ENCODE results near the gene F12. TPM values are rescaled to one million over a fixed set of nuclear protein-coding genes. Genes with fewer than 3 reads are reported as not detected.
"Not testable (repeated sequence)": the region's sequence is repeated elsewhere in the genome, so short reads cannot be mapped to it uniquely, and the experiment has no call there.

Gene F12
- total RNA-seq, 1 donor from 2014 or later, result 1.4 TPM

DNA sequence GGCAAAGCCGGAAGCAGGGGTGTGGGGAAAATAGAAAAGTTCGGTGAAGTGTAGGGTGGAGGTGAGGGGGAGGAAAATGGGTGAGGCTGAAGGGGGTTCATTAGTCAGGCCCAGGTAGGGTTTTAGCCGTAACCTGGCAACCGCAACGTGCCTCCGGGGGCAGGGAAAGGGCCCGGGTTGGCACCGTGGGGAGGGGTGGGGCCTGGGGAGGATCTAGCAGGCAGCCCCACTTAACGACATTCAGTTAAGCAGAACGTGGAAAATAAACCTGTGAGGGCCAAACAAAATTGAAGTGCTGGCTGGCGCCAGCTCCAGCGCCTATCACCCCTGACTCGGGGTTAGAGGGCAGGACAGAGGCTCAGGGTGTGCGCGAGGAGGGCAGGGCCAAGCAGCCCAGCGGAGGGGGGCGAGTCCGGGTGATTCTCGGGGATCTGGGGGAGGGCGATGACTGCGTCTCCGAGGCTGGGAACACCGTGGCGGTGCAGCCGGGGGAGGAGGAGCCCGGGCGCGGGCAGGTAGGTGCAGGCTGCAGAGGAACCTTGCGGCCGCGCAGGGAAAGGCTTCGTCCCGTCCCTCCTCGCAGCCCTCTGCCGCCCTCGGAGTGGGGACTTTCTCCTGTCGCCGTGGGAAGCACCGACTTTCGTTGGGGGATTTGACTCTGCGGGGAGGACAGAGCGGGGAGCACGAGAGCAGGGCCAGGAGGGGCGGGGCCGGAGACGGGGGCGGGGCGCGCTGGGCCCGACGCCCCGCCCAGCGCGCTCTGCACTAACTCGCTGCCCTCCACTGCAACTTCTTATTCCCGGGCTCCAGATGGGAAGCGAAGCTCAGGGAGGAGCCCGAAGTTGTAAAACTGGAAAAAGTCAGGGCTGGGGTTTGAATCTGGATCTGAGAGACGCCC lies 46.5 kb downstream of the F12 start:
- DNase-seq (ENCODE audit: low spot score), result peak; percentile 51

DNA sequence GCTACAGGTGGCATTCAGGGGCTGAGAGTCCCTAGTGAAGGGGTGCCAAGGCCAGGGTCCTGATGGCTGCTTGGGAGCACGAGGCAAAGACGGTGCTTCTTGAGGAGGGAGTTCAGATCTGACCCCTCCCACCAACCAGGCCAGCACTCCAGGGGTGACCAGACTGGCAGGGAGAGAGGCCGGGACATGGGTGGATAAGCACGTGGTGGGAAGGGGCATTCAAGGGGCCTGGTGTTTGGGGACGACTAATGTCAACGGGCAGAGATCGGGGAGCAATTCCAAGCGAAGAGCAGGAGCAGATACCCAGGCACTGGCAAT lies 47.1 kb downstream of the F12 start:
- Mint-ChIP-seq H3K4me3 (ENCODE audit: unreplicated experiment) (no peak overlapping the region), H3K36me3 (ENCODE audit: low read depth, unreplicated experiment) (no peaks in the 10 kb centered on the region), H3K27me3 (ENCODE audit: unreplicated experiment) (peaks cover 22% of the 10 kb centered on the region), H3K27ac (ENCODE audit: unreplicated experiment) (no peak overlapping the region), H3K4me1 (ENCODE audit: unreplicated experiment) (peaks cover 26% of the 10 kb centered on the region), H3K9me3 (ENCODE audit: unreplicated experiment) (no peaks in the 10 kb centered on the region)
- no peak for DNase-seq (ENCODE audit: low spot score)
- TF ChIP-seq, protein P1, sequence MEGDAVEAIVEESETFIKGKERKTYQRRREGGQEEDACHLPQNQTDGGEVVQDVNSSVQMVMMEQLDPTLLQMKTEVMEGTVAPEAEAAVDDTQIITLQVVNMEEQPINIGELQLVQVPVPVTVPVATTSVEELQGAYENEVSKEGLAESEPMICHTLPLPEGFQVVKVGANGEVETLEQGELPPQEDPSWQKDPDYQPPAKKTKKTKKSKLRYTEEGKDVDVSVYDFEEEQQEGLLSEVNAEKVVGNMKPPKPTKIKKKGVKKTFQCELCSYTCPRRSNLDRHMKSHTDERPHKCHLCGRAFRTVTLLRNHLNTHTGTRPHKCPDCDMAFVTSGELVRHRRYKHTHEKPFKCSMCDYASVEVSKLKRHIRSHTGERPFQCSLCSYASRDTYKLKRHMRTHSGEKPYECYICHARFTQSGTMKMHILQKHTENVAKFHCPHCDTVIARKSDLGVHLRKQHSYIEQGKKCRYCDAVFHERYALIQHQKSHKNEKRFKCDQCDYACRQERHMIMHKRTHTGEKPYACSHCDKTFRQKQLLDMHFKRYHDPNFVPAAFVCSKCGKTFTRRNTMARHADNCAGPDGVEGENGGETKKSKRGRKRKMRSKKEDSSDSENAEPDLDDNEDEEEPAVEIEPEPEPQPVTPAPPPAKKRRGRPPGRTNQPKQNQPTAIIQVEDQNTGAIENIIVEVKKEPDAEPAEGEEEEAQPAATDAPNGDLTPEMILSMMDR (IDR thresholded peaks at IDR 0.05; ENCODE audit: unreplicated experiment), result no peak

More for the DNA sequence above, 46.5 kb downstream of the F12 start:
- H3K4me1 Mint-ChIP-seq (ENCODE audit: unreplicated experiment), result peaks cover 21% of the 10 kb centered on the region
- no peaks in the 10 kb centered on the region for H3K36me3 Mint-ChIP-seq (ENCODE audit: low read depth, unreplicated experiment)
- no peaks in the 10 kb centered on the region for H3K9me3 Mint-ChIP-seq (ENCODE audit: unreplicated experiment)
- H3K27me3 Mint-ChIP-seq (ENCODE audit: unreplicated experiment), result peaks cover 19% of the 10 kb centered on the region
- TF ChIP-seq, protein P1 (IDR thresholded peaks at IDR 0.05; ENCODE audit: unreplicated experiment), result no peak
- no peak overlapping the region for H3K27ac Mint-ChIP-seq (ENCODE audit: unreplicated experiment)
- peak overlapping the region; percentile 42 for H3K4me3 Mint-ChIP-seq (ENCODE audit: unreplicated experiment)

DNA sequence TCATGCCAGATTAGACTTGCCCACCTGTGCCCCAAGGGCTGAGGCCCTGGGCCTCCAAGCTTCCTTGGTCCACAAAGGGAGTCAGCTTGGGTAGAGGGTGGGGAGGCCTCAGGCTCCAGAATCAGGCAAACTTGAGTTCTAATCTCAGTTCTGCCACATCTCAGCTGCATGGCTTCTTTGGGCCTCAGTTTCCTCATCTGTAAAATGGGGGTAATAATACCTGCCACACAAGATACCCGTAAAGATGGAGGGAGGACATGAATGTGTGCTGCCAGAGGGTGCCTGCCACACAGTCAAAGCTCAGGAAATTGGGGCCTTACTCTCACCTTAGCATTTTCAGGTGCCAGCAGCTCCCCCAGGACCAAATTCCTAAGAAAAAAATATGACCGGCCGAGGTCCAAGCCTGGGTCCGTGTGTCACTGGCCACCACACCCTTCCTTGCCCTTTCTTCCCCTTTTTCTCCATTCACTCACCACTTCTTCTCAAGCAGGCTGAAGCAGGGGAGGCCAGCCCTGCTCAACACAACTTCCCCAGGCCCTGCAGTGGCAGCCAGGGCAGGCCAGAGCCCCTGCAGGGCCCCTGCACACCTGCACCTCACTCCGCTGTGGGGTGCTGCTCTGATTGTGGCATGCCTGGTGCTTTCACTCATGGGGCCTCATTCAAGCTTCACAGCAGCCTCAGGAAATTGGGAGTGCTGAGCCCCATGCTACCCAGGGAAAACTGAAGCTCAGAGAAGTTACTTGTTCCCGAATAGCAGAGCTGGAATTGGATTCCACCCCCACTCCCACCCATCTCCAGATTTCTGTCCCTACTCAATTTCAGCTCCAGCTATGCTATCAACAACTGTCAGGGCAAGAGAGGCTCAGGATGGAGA lies 47.7 kb downstream of the F12 start:
- Mint-ChIP-seq H3K27me3 (ENCODE audit: unreplicated experiment) (peaks cover 23% of the 10 kb centered on the region), H3K4me3 (ENCODE audit: unreplicated experiment) (no peak overlapping the region), H3K27ac (ENCODE audit: unreplicated experiment) (no peak overlapping the region), H3K9me3 (ENCODE audit: unreplicated experiment) (no peaks in the 10 kb centered on the region), H3K36me3 (ENCODE audit: low read depth, unreplicated experiment) (no peaks in the 10 kb centered on the region), H3K4me1 (ENCODE audit: unreplicated experiment) (peaks cover 27% of the 10 kb centered on the region)
- DNase-seq (ENCODE audit: low spot score), result no peak
- TF ChIP-seq, protein P1 (IDR thresholded peaks at IDR 0.05; ENCODE audit: unreplicated experiment), result no peak

GRCh38 chr5:177360740-177361139 lies 48.6 kb downstream of the F12 start:
- not testable (repeated sequence) for H3K9me3 Mint-ChIP-seq (ENCODE audit: unreplicated experiment); DNase-seq (ENCODE audit: low spot score); H3K27ac Mint-ChIP-seq (ENCODE audit: unreplicated experiment); H3K4me3 Mint-ChIP-seq (ENCODE audit: unreplicated experiment); H3K36me3 Mint-ChIP-seq (ENCODE audit: low read depth, unreplicated experiment)
- Mint-ChIP-seq H3K4me1 (ENCODE audit: unreplicated experiment) (peaks cover 21% of the 10 kb centered on the region), H3K27me3 (ENCODE audit: unreplicated experiment) (peaks cover 26% of the 10 kb centered on the region)

GRCh38 chr5:177359860-177360259 lies 49.5 kb downstream of the F12 start:
- TF ChIP-seq, protein P1 (IDR thresholded peaks at IDR 0.05; ENCODE audit: unreplicated experiment), result no peak
- Mint-ChIP-seq H3K4me3 (ENCODE audit: unreplicated experiment) (no peak overlapping the region), H3K36me3 (ENCODE audit: low read depth, unreplicated experiment) (no peaks in the 10 kb centered on the region), H3K4me1 (ENCODE audit: unreplicated experiment) (peaks cover 20% of the 10 kb centered on the region), H3K27me3 (ENCODE audit: unreplicated experiment) (peaks cover 25% of the 10 kb centered on the region), H3K9me3 (ENCODE audit: unreplicated experiment) (no peaks in the 10 kb centered on the region), H3K27ac (ENCODE audit: unreplicated experiment) (peak overlapping the region; percentile 74)
- DNase-seq (ENCODE audit: low spot score), result no peak
